HCT116 (cell line): ENCODE data around the gene PRKG1. TPM values are rescaled to one million over a fixed set of nuclear protein-coding genes. Genes with fewer than 3 reads are reported as not detected.

Experiments used
- ATAC-seq: fragments of 200-7000 bp; cut with Tn5 transposase; 2 replicates; pipeline ENCODE4 v1.9.1; 2020; ENCODE audit warnings: mild to moderate bottlenecking, moderate library complexity
- BruUV-seq: library from RNA; stranded (reverse); fragments of 400-500 nt; replicated peaks from 2 replicates; lab custom pipeline; 2021; lab: Mats Ljungman, UMichigan
- CTCF ChIA-PET: fragments of 300-600 bp; sonication (Branson Sonifier 250); formaldehyde crosslinking; loops from one replicate; lab custom pipeline; 2021; ENCODE audit warnings: antibody characterized with exemption; lab: Charles Lee
- POLR2A ChIA-PET: fragments of 300-600, 350-600 bp; sonication (Branson Sonifier 250); formaldehyde crosslinking; loops from one replicate; lab custom pipeline; 2021; ENCODE audit warnings: antibody characterized with exemption; lab: Charles Lee
- RAD21 ChIA-PET, 2 experiments: fragments of 300-600 bp; sonication (Branson Sonifier 250); formaldehyde crosslinking; loops; one replicate each; lab custom pipeline; 2023; ENCODE audit warnings: low total read pairs in 2 of 2; ENCODE audit not compliant: uncharacterized antibody in 2 of 2, unreplicated experiment in 2 of 2, low non-redundant PET in 1 of 2; lab: Charles Lee
- DNase-seq: peaks from one replicate; pipeline ENCODE4 v3.0.0-alpha.2; 2010; ENCODE audit warnings: low read depth, low spot score
- H2AFZ ChIP-seq: fragments of 200-600 bp; shearing (Covaris generic), sonication (generic); 2 replicates; pipeline ENCODE4 v1.6.1; 2017; ENCODE audit warnings: low read depth, mixed run types, mixed read lengths, antibody characterized with exemption, low read length; ENCODE audit not compliant: poor library complexity, severe bottlenecking
- H3K27ac ChIP-seq: 2 replicates; pipeline ENCODE4 v1.5.1; 2012; ENCODE audit warnings: low read depth, low read length
- H3K27me3 ChIP-seq: fragments of 200-600 bp; sonication (generic); 2 replicates; pipeline ENCODE4 v1.6.1; 2016; ENCODE audit warnings: mixed run types, low read length, mixed read lengths; ENCODE audit not compliant: insufficient read depth
- H3K36me3 ChIP-seq, 2 experiments: fragments of 200-500 bp in 1 of 2; fragments of 200-600 bp in 1 of 2; sonication (Bioruptor generic) in 1 of 2; sonication (generic) in 1 of 2; 2 replicates each; pipeline versions ENCODE4 v1.5.1 to v1.6.1; 2014 to 2016; ENCODE audit warnings: low read length in 2 of 2, inconsistent platforms in 1 of 2, mixed read lengths in 1 of 2, mixed run types in 1 of 2; ENCODE audit not compliant: insufficient read depth in 2 of 2, control insufficient read depth in 1 of 2
- H3K4me1 ChIP-seq, 2 experiments: fragments of 200-600 bp in 1 of 2; sonication (generic) in 1 of 2; 2 replicates each; pipeline versions ENCODE4 v1.5.1 to v1.6.1; 2012 to 2017; ENCODE audit warnings: low read length in 2 of 2, inconsistent platforms in 1 of 2, mild to moderate bottlenecking in 1 of 2, mixed read lengths in 1 of 2, mixed run types in 1 of 2, moderate library complexity in 1 of 2; ENCODE audit not compliant: insufficient read depth in 2 of 2, control insufficient read depth in 1 of 2
- H3K4me2 ChIP-seq: fragments of 200-600 bp; sonication (generic); 2 replicates; pipeline ENCODE4 v1.6.1; 2017; ENCODE audit warnings: mixed run types, low read length, mixed read lengths
- H3K4me3 ChIP-seq, 2 experiments: fragments of 200-600 bp in 1 of 2; sonication (generic) in 1 of 2; replicated peaks in 1 of 2; 2 replicates each; pipeline ENCODE4 v1.5.1; 2011 to 2016; ENCODE audit warnings: low read length in 2 of 2, control low read depth in 1 of 2, low read depth in 1 of 2, mild to moderate bottlenecking in 1 of 2, mixed read lengths in 1 of 2, mixed run types in 1 of 2
- H3K79me2 ChIP-seq: fragments of 200-600 bp; sonication (generic); 2 replicates; pipeline ENCODE4 v1.6.1; 2017; ENCODE audit warnings: mild to moderate bottlenecking, mixed run types, low read length, moderate library complexity, mixed read lengths; ENCODE audit not compliant: insufficient read depth
- H3K9ac ChIP-seq: fragments of 200-600 bp; sonication (generic); 2 replicates; pipeline ENCODE4 v1.6.1; 2016; ENCODE audit warnings: low read length, mixed read lengths
- H3K9me2 ChIP-seq: fragments of 200-600 bp; sonication (generic), shearing (Covaris generic); 2 replicates; pipeline ENCODE4 v1.6.1; 2017; ENCODE audit warnings: mixed run types, mild to moderate bottlenecking, moderate library complexity; ENCODE audit not compliant: insufficient read depth
- H3K9me3 ChIP-seq, 2 experiments: fragments of 200-500 bp in 1 of 2; fragments of 200-600 bp in 1 of 2; sonication (Bioruptor generic) in 1 of 2; sonication (generic) in 1 of 2; 2 replicates each; pipeline ENCODE4 v1.6.1; 2014 to 2017; ENCODE audit warnings: low read length in 2 of 2, mixed read lengths in 2 of 2, inconsistent platforms in 1 of 2, low read depth in 1 of 2, mild to moderate bottlenecking in 1 of 2, mixed run types in 1 of 2, moderate library complexity in 1 of 2; ENCODE audit not compliant: control insufficient read depth in 1 of 2, insufficient read depth in 1 of 2
- H4K20me1 ChIP-seq: fragments of 200-600 bp; sonication (generic), shearing (Covaris generic); 2 replicates; pipeline ENCODE4 v1.6.1; 2017; ENCODE audit warnings: mixed run types, mild to moderate bottlenecking, moderate library complexity; ENCODE audit not compliant: insufficient read depth
- CBX3 ChIP-seq: IDR thresholded peaks from 2 replicates; pipeline ENCODE4 v1.6.1; 2012; ENCODE audit warnings: low read depth
- EGR1 ChIP-seq: IDR thresholded peaks from 2 replicates; pipeline ENCODE4 v1.6.1; 2012; ENCODE audit warnings: low read depth
- ELF1 ChIP-seq: IDR thresholded peaks from 2 replicates; pipeline ENCODE4 v1.6.1; 2012; ENCODE audit warnings: low read depth, borderline replicate concordance
- EZH2 ChIP-seq: fragments of 200-600 bp; sonication (generic); IDR thresholded peaks from 2 replicates; pipeline ENCODE4 v1.6.1; 2017; ENCODE audit warnings: antibody characterized with exemption, mixed run types
- EZH2phosphoT487 ChIP-seq: fragments of 200-600 bp; IDR thresholded peaks from 2 replicates; pipeline ENCODE4 v1.6.1; 2018; ENCODE audit warnings: antibody characterized with exemption, borderline replicate concordance
- FOSL1 ChIP-seq: IDR thresholded peaks from 2 replicates; pipeline ENCODE4 v1.6.1; 2012; ENCODE audit warnings: low read depth
- JUND ChIP-seq: IDR thresholded peaks from 2 replicates; pipeline ENCODE4 v1.6.1; 2012
- POLR2A ChIP-seq: IDR thresholded peaks from 2 replicates; pipeline ENCODE4 v1.7.0; 2011; ENCODE audit warnings: borderline replicate concordance; ENCODE audit not compliant: insufficient read depth, insufficient read length; ENCODE audit errors: extremely low read depth
- POLR2AphosphoS5 ChIP-seq: IDR thresholded peaks from 2 replicates; pipeline ENCODE4 v1.6.1; 2011; ENCODE audit warnings: mild to moderate bottlenecking, low read depth, low read length, moderate library complexity
- RAD21 ChIP-seq: IDR thresholded peaks from 2 replicates; pipeline ENCODE4 v1.6.1; 2012; ENCODE audit warnings: low read depth, mild to moderate bottlenecking
- SIN3A ChIP-seq: IDR thresholded peaks from 2 replicates; pipeline ENCODE4 v1.6.1; 2012; ENCODE audit warnings: low read depth
- SP1 ChIP-seq: IDR thresholded peaks from 2 replicates; pipeline ENCODE4 v1.6.1; 2012; ENCODE audit warnings: low read depth
- SRF ChIP-seq: IDR thresholded peaks from 2 replicates; pipeline ENCODE4 v1.6.1; 2012; ENCODE audit warnings: low read depth
- YY1 ChIP-seq: IDR thresholded peaks from 2 replicates; pipeline ENCODE4 v1.6.1; 2011; ENCODE audit warnings: low read length, low read depth, moderate library complexity, mild to moderate bottlenecking; ENCODE audit not compliant: insufficient replicate concordance; ENCODE audit errors: extremely low read depth
- ZFX ChIP-seq: fragments of 450-650 bp; IDR thresholded peaks from 2 replicates; pipeline ENCODE4 v1.6.1; 2017
- intact Hi-C: fragments of 100-400 bp; cut with micrococcal nuclease; formaldehyde crosslinking; loops from 2 replicates; pipeline ENCODE4 v1.10.0; 2022
- total RNA-seq: library from RNA; stranded (reverse); gene quantifications from one replicate; pipeline ENCODE4 v1.2.1, GENCODE V29; 2021; ENCODE audit not compliant: unreplicated experiment
- TF ChIP-seq, protein P1 (sequence below): IDR thresholded peaks from 2 replicates; pipeline ENCODE4 v1.6.1; 2012; ENCODE audit warnings: low read depth
- TF ChIP-seq, protein P2 (sequence below), 3 experiments: fragments of 200-600 bp in 1 of 3; sonication (generic) in 1 of 3; IDR thresholded peaks in 2 of 3; conservative IDR thresholded peaks in 1 of 3; 2 replicates each; pipeline ENCODE4 v1.5.1; 2012 to 2017; ENCODE audit warnings: low read depth in 2 of 3, low read length in 2 of 3, antibody characterized with exemption in 1 of 3, borderline replicate concordance in 1 of 3, control low read depth in 1 of 3, mild to moderate bottlenecking in 1 of 3, mixed read lengths in 1 of 3, mixed run types in 1 of 3, moderate library complexity in 1 of 3; ENCODE audit not compliant: insufficient read depth in 1 of 3
- TF ChIP-seq, protein P3 (sequence below): IDR thresholded peaks from 2 replicates; pipeline ENCODE4 v1.6.1; 2012
- TF ChIP-seq, protein P4 (sequence below): IDR thresholded peaks from 2 replicates; pipeline ENCODE4 v1.6.1; 2011; ENCODE audit warnings: mild to moderate bottlenecking, low read length, moderate library complexity; ENCODE audit not compliant: insufficient replicate concordance; ENCODE audit errors: extremely low read depth
- TF ChIP-seq, protein P5 (sequence below): IDR thresholded peaks from 2 replicates; pipeline ENCODE4 v1.6.1; 2012

Gene PRKG1
- total RNA-seq, 1 experiment from 2014 or later: 1.4 TPM

DNA sequence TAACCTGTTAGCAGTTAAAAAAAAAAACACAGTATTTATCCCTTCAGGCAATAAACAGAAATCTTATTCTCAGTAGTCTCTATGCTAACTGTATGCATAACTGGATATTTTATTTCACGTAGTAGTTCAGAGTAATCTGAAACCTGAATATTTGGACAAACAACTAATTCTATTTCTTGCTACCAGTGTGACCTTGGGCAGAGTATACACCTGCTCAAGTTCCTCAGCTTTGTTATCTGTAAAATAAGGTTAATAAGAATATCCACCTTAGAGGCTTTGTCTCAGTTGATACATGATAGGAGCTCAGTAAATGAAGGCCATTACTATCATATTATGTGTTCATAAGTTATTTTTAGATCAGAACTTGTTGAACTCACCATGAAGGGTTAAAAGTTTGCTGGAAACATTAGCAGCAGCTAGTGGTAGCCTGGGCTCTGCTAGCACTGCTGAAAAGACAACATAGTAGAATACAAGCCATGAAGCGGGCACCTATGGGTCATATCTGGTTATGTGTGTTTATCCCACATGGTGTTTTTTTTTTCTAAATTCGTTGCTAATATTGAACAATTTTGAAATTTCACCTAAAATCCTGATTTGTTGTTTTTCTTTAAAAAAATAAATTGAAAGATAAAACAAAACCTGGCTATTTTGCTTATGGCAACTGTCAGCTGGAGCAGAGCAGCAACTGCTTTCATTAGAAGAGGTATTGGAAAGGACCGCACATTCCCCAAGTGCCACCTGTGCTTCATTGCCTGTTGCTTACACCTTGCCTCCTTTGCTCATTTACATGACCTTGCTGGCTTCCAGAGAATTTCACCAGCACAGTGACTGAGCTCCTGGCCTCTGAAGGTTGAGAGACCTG is 303.0 kb downstream of the PRKG1 start:
- RAD21 ChIA-PET: no interaction called here
- no peaks in the 10 kb centered on the region for H3K79me2 ChIP-seq
- CTCF ChIA-PET: interaction anchor here (3.0 kb wide), 1 partner anchor 12 kb away, joined by 11 read pairs; no protein-coding TSS in a partner anchor
- ATAC-seq: no peak
- no peak overlapping the region for H3K9ac ChIP-seq
- H3K9me3 ChIP-seq: no peaks in the 10 kb centered on the region
- H2AFZ ChIP-seq: no peak overlapping the region
- H3K36me3 ChIP-seq: no peaks in the 10 kb centered on the region
- intact Hi-C loops: no loop called here
- BruUV-seq: no TSS peak
- no peak overlapping the region for H3K4me2 ChIP-seq
- H3K27ac ChIP-seq: no peak overlapping the region
- no peaks in the 10 kb centered on the region for H3K4me1 ChIP-seq
- H3K9me2 ChIP-seq: no peaks in the 10 kb centered on the region
- no peak for DNase-seq
- H3K4me3 ChIP-seq: no peak overlapping the region
- no peaks in the 10 kb centered on the region for H4K20me1 ChIP-seq
- POLR2A ChIA-PET: no interaction called here
- TF ChIP-seq SP1 (no peak), YY1 (no peak), ELF1 (no peak), EGR1 (no peak), RAD21 (no peak), POLR2A (no peak), EZH2 (no peak), CBX3 (no peak), FOSL1 (no peak), ZFX (no peak), SIN3A (no peak), SRF (no peak), POLR2AphosphoS5 (no peak), EZH2phosphoT487 (no peak), JUND (no peak)
- TF ChIP-seq, protein P1, sequence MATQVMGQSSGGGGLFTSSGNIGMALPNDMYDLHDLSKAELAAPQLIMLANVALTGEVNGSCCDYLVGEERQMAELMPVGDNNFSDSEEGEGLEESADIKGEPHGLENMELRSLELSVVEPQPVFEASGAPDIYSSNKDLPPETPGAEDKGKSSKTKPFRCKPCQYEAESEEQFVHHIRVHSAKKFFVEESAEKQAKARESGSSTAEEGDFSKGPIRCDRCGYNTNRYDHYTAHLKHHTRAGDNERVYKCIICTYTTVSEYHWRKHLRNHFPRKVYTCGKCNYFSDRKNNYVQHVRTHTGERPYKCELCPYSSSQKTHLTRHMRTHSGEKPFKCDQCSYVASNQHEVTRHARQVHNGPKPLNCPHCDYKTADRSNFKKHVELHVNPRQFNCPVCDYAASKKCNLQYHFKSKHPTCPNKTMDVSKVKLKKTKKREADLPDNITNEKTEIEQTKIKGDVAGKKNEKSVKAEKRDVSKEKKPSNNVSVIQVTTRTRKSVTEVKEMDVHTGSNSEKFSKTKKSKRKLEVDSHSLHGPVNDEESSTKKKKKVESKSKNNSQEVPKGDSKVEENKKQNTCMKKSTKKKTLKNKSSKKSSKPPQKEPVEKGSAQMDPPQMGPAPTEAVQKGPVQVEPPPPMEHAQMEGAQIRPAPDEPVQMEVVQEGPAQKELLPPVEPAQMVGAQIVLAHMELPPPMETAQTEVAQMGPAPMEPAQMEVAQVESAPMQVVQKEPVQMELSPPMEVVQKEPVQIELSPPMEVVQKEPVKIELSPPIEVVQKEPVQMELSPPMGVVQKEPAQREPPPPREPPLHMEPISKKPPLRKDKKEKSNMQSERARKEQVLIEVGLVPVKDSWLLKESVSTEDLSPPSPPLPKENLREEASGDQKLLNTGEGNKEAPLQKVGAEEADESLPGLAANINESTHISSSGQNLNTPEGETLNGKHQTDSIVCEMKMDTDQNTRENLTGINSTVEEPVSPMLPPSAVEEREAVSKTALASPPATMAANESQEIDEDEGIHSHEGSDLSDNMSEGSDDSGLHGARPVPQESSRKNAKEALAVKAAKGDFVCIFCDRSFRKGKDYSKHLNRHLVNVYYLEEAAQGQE: no peak
- TF ChIP-seq, protein P2, sequence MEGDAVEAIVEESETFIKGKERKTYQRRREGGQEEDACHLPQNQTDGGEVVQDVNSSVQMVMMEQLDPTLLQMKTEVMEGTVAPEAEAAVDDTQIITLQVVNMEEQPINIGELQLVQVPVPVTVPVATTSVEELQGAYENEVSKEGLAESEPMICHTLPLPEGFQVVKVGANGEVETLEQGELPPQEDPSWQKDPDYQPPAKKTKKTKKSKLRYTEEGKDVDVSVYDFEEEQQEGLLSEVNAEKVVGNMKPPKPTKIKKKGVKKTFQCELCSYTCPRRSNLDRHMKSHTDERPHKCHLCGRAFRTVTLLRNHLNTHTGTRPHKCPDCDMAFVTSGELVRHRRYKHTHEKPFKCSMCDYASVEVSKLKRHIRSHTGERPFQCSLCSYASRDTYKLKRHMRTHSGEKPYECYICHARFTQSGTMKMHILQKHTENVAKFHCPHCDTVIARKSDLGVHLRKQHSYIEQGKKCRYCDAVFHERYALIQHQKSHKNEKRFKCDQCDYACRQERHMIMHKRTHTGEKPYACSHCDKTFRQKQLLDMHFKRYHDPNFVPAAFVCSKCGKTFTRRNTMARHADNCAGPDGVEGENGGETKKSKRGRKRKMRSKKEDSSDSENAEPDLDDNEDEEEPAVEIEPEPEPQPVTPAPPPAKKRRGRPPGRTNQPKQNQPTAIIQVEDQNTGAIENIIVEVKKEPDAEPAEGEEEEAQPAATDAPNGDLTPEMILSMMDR (IDR thresholded peaks at IDR 0.05 in 2 of 3, conservative IDR thresholded peaks at IDR 0.05 in 1 of 3; ENCODE audit: borderline replicate concordance in 1 of 3, insufficient read depth in 1 of 3, low read depth in 2 of 3, low read length in 2 of 3): no peak
- TF ChIP-seq, protein P3, sequence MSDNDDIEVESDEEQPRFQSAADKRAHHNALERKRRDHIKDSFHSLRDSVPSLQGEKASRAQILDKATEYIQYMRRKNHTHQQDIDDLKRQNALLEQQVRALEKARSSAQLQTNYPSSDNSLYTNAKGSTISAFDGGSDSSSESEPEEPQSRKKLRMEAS: no peak
- TF ChIP-seq, protein P4, sequence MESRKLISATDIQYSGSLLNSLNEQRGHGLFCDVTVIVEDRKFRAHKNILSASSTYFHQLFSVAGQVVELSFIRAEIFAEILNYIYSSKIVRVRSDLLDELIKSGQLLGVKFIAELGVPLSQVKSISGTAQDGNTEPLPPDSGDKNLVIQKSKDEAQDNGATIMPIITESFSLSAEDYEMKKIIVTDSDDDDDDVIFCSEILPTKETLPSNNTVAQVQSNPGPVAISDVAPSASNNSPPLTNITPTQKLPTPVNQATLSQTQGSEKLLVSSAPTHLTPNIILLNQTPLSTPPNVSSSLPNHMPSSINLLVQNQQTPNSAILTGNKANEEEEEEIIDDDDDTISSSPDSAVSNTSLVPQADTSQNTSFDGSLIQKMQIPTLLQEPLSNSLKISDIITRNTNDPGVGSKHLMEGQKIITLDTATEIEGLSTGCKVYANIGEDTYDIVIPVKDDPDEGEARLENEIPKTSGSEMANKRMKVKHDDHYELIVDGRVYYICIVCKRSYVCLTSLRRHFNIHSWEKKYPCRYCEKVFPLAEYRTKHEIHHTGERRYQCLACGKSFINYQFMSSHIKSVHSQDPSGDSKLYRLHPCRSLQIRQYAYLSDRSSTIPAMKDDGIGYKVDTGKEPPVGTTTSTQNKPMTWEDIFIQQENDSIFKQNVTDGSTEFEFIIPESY: no peak
- TF ChIP-seq, protein P5, sequence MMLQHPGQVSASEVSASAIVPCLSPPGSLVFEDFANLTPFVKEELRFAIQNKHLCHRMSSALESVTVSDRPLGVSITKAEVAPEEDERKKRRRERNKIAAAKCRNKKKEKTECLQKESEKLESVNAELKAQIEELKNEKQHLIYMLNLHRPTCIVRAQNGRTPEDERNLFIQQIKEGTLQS: no peak
- TF ChIP-seq, all 23 proteins: peak for 0
- H3K27me3 ChIP-seq: no peaks in the 10 kb centered on the region; the same call in 1 of the 2 replicates
